Measurements from ENCODE around the gene UBE2S. TPM values are rescaled to one million over a fixed set of nuclear protein-coding genes. Genes with fewer than 3 reads are reported as not detected.
A peak's percentile ranks its signal among the peaks of the same experiment; 100 is the strongest.

UBE2S gene
- total RNA-seq, 1 experiment from 2014 or later, result 291 TPM

DNA sequence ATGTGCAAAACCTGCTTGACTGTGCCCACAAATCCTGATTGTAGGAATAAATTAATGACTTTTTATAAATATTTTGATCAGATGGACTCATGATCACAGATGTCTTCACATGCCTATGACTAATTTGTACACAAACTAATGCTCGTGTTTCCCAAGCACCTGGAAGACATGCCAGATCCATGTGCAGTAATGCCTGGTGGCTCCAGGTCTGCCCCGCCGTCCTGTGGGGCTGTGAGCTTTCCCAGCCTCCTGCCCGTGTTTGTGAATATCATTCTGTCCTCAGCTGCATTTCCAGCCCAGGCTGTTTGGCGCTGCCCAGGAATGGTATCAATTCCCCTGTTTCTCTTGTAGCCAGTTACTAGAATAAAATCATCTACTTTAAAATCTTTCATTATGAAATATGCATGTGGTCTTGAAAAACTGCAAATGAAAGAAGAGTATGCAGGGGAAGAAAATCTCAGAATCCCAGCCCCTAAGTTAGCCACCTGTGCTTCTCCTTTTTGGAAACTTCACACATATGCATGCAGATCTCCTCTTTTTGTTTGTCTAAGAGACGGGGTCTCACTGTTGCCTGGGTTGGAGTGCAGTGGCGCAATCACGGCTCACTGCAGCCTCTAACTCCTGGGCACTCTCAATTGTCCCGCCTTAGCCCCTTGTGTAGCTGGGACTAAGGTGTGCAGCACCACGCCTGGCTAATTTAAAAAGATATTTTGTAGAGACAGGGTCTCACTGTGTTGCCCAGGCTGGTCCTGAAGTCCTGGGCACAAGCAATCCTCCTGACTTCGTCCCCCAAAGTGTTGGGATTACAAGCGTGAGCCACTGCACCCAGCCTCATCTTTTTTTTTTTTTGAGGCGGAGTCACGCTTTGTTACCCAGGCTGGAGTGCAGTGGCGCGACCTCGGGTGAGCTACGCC, 15.6 kb downstream of the UBE2S start:
- H3K36me3 ChIP-seq (ENCODE audit: insufficient read depth, low read length), result peaks cover 18% of the 10 kb centered on the region
- peaks cover 40% of the 10 kb centered on the region for H4K20me1 ChIP-seq (ENCODE audit: insufficient read depth, low read depth, low read length)
- H2AFZ ChIP-seq (ENCODE audit: low read length), result no peak overlapping the region
- H3K4me2 ChIP-seq (ENCODE audit: low read depth, low read length, poor library complexity, severe bottlenecking), result no peak overlapping the region
- H3K4me3 ChIP-seq (ENCODE audit: low read length), result no peak overlapping the region
- H3K79me2 ChIP-seq (ENCODE audit: low read length), result peaks cover 6% of the 10 kb centered on the region
- H3K9me2 ChIP-seq (replicated peaks; ENCODE audit: insufficient read depth, low read length), result no peaks in the 10 kb centered on the region
- no peak for DNase-seq
- peaks cover 11% of the 10 kb centered on the region for H3K4me1 ChIP-seq (ENCODE audit: low read length)
- no peaks in the 10 kb centered on the region for H3K27me3 ChIP-seq (ENCODE audit: low read length)
- H3K27ac ChIP-seq (ENCODE audit: low read length), result no peak overlapping the region
- no peak overlapping the region for H3K9ac ChIP-seq (ENCODE audit: low read length)
- H3K9me3 ChIP-seq (ENCODE audit: low read length), result no peaks in the 10 kb centered on the region

DNA sequence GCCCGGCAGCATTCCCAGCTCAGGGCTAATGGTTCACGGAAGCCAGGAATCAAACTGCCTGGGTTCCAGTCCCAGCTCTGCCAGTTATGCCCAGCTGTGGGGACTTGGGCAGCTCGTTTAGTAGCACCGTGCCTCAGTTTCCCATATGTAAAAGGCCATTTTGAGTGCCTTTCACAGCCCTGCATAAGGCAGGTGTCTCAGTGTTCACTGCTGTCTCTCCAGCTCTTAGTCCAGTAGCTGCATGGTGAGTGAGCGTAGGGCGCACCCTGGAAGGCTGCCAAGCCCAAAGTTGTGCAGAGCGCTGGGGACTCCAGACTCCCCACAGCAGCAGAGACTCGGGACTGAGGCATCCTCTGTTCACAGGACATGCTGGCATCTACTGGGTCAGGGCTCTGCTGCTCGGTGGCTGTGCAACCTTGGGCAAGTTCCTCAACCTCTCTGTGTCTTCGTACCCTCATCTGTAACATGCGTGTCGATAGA, 16.4 kb downstream of the UBE2S start:
- Histone ChIP-seq H3K27ac (ENCODE audit: low read length) (no peak overlapping the region), H3K36me3 (ENCODE audit: insufficient read depth, low read length) (peaks cover 25% of the 10 kb centered on the region), H3K79me2 (ENCODE audit: low read length) (peaks cover 13% of the 10 kb centered on the region), H3K4me3 (ENCODE audit: low read length) (no peak overlapping the region), H3K9me2 (replicated peaks; ENCODE audit: insufficient read depth, low read length) (no peaks in the 10 kb centered on the region), H3K4me1 (ENCODE audit: low read length) (peaks cover 16% of the 10 kb centered on the region), H3K9ac (ENCODE audit: low read length) (no peak overlapping the region), H3K4me2 (ENCODE audit: low read depth, low read length, poor library complexity, severe bottlenecking) (no peak overlapping the region), H3K9me3 (ENCODE audit: low read length) (no peaks in the 10 kb centered on the region), H4K20me1 (ENCODE audit: insufficient read depth, low read depth, low read length) (peaks cover 47% of the 10 kb centered on the region), H3K27me3 (ENCODE audit: low read length) (no peaks in the 10 kb centered on the region), H2AFZ (ENCODE audit: low read length) (no peak overlapping the region)
- DNase-seq, result peak; percentile 59

DNA sequence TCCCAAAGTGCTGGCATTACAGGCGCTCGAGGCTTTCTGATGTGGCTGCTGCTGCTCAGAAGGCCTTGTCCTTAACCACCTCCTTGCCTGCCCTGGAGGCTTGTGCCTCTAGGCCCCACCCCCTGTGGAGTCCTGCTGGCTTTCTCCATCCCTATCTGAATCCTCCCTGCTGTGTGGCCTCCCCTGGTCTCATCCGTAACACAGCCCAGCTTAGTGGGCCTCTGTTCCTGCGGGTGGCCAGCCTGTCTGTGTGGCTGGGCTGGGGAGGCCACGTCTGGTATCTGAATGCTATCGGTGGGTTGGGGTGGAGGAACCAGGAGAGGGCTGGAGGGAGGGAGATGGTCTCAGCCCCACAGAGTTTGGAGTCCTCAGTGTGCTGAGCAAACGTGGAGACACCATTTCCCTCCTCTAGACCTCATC, 17.1 kb downstream of the UBE2S start:
- Histone ChIP-seq H2AFZ (ENCODE audit: low read length) (no peak overlapping the region), H4K20me1 (ENCODE audit: insufficient read depth, low read depth, low read length) (peaks cover 50% of the 10 kb centered on the region), H3K4me1 (ENCODE audit: low read length) (peaks cover 17% of the 10 kb centered on the region), H3K9me2 (replicated peaks; ENCODE audit: insufficient read depth, low read length) (no peaks in the 10 kb centered on the region), H3K27ac (ENCODE audit: low read length) (no peak overlapping the region), H3K27me3 (ENCODE audit: low read length) (no peaks in the 10 kb centered on the region), H3K36me3 (ENCODE audit: insufficient read depth, low read length) (peaks cover 26% of the 10 kb centered on the region), H3K79me2 (ENCODE audit: low read length) (peaks cover 17% of the 10 kb centered on the region), H3K4me2 (ENCODE audit: low read depth, low read length, poor library complexity, severe bottlenecking) (no peak overlapping the region), H3K4me3 (ENCODE audit: low read length) (no peak overlapping the region), H3K9me3 (ENCODE audit: low read length) (no peaks in the 10 kb centered on the region), H3K9ac (ENCODE audit: low read length) (no peak overlapping the region)
- peak; percentile 64 for DNase-seq

DNA sequence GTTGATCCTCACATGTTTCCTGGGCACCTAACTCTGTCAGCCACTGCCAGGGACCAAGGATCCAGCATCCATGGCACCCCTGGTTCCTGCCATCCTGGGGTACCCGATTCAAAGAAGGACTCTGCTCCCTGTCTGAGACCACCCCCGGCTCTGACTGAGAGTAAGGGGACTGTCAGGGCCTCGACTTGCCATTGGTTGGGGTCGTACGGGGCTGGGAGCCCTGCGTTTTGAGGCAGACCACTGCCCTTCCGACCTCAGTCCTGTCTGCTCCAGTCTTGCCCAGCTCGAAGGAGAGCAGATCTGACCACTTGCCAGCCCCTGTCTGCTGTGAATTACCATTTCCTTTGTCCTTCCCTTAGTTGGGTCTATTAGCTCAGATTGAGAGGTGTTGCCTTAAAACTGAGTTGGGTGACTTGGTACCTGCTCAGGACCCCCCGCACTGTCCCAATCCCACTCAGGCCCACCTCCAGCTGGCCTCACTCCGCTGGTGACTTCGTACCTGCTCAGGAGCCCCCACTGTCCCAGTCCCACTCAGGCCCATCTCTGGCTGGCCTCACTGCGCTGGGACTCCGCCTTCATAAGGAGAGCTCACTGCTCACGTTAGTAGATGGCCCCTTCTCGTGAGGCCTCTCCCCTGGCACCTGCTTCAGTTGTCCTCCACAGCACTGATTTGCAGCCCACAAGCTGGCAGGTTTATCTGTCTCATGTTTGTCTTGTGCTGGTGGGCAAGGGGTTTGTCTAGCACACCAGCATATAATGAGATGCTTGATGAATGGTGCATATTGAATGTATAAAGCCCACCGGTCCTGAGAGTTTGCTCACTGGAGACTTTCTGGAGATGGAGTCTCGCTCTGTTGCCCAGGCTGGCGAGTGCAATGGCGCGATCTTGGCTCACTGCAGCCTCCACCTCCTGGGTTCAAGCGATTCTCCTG, 17.9 kb downstream of the UBE2S start:
- Histone ChIP-seq H2AFZ (ENCODE audit: low read length) (no peak overlapping the region), H4K20me1 (ENCODE audit: insufficient read depth, low read depth, low read length) (peaks cover 50% of the 10 kb centered on the region), H3K4me3 (ENCODE audit: low read length) (no peak overlapping the region), H3K9ac (ENCODE audit: low read length) (no peak overlapping the region), H3K36me3 (ENCODE audit: insufficient read depth, low read length) (peaks cover 26% of the 10 kb centered on the region), H3K4me1 (ENCODE audit: low read length) (peaks cover 24% of the 10 kb centered on the region), H3K27ac (ENCODE audit: low read length) (no peak overlapping the region), H3K9me2 (replicated peaks; ENCODE audit: insufficient read depth, low read length) (no peaks in the 10 kb centered on the region), H3K79me2 (ENCODE audit: low read length) (peaks cover 17% of the 10 kb centered on the region), H3K27me3 (ENCODE audit: low read length) (no peaks in the 10 kb centered on the region), H3K9me3 (ENCODE audit: low read length) (no peaks in the 10 kb centered on the region), H3K4me2 (ENCODE audit: low read depth, low read length, poor library complexity, severe bottlenecking) (no peak overlapping the region)
- peak; percentile 63 for DNase-seq

DNA sequence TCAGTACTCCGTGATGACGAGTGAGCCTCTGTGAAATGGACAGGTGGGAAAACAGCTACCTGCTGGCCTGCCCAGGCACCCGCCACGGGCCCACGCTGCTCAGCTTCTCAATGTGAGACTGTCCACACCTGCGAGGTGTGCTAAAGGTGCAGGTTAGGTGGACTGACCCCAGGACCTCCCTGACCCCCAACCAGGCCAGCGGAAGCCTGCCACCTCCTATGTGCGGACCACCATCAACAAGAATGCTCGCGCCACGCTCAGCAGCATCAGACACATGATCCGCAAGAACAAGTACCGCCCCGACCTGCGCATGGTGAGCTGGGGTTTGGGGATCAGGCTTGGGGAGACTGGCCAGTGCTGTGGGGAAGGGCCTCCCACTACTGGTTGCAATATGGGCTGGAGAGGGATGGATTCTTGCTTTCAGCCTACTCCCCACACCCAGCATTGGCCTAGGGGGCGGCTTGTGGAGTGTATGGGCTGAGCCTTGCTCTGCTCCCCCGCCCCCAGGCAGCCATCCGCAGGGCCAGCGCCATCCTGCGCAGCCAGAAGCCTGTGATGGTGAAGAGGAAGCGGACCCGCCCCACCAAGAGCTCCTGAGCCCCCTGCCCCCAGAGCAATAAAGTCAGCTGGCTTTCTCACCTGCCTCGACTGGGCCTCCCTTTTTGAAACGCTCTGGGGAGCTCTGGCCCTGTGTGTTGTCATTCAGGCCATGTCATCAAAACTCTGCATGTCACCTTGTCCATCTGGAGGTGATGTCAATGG, 19.7 kb downstream of the UBE2S start:
- peak overlapping the region; percentile 92 for H3K4me2 ChIP-seq (ENCODE audit: low read depth, low read length, poor library complexity, severe bottlenecking)
- H3K36me3 ChIP-seq (ENCODE audit: insufficient read depth, low read length), result peaks cover 26% of the 10 kb centered on the region
- H3K79me2 ChIP-seq (ENCODE audit: low read length), result peaks cover 17% of the 10 kb centered on the region
- H4K20me1 ChIP-seq (ENCODE audit: insufficient read depth, low read depth, low read length), result peaks cover 50% of the 10 kb centered on the region
- H3K27me3 ChIP-seq (ENCODE audit: low read length), result no peaks in the 10 kb centered on the region
- H3K9me2 ChIP-seq (replicated peaks; ENCODE audit: insufficient read depth, low read length), result no peaks in the 10 kb centered on the region
- DNase-seq, result no peak
- H3K4me3 ChIP-seq (ENCODE audit: low read length), result peak overlapping the region; percentile 99; the same call in 1 of the 2 replicates
- no peak overlapping the region for H3K27ac ChIP-seq (ENCODE audit: low read length)
- no peak overlapping the region for H2AFZ ChIP-seq (ENCODE audit: low read length)
- no peaks in the 10 kb centered on the region for H3K9me3 ChIP-seq (ENCODE audit: low read length)
- H3K4me1 ChIP-seq (ENCODE audit: low read length), result peaks cover 35% of the 10 kb centered on the region
- H3K9ac ChIP-seq (ENCODE audit: low read length), result peak overlapping the region; percentile 99; the same call in 1 of the 2 replicates

DNA sequence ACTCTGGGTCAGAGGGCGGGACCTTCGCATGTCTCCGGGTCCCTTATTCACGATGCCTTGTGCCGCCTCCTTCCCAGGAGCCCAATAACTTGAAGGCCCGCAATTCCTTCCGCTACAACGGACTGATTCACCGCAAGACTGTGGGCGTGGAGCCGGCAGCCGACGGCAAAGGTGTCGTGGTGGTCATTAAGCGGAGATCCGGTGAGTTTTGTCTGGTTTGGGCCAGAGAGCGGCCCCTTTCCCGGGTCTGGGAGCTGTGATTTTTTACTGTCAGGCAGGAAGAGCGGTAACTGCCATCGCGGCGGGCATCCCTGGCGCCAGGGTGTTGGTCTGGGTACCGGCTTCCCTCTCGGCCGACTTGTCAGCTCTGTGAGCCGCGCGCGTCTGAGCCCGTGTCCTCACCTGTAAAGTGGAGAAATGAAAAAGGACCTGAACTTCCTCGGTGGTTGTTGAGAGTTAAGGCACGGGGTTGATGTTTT, 21.1 kb downstream of the UBE2S start:
- H3K9ac ChIP-seq (ENCODE audit: low read length), result peak overlapping the region; percentile 99
- DNase-seq, result no peak
- H3K9me2 ChIP-seq (replicated peaks; ENCODE audit: insufficient read depth, low read length), result no peaks in the 10 kb centered on the region
- peaks cover 48% of the 10 kb centered on the region for H4K20me1 ChIP-seq (ENCODE audit: insufficient read depth, low read depth, low read length)
- H3K4me2 ChIP-seq (ENCODE audit: low read depth, low read length, poor library complexity, severe bottlenecking), result peak overlapping the region; percentile 92
- H3K36me3 ChIP-seq (ENCODE audit: insufficient read depth, low read length), result peaks cover 26% of the 10 kb centered on the region
- H2AFZ ChIP-seq (ENCODE audit: low read length), result no peak overlapping the region
- no peaks in the 10 kb centered on the region for H3K9me3 ChIP-seq (ENCODE audit: low read length)
- peak overlapping the region; percentile 99 for H3K4me3 ChIP-seq (ENCODE audit: low read length)
- H3K4me1 ChIP-seq (ENCODE audit: low read length), result peaks cover 38% of the 10 kb centered on the region
- peaks cover 17% of the 10 kb centered on the region for H3K79me2 ChIP-seq (ENCODE audit: low read length)
- H3K27ac ChIP-seq (ENCODE audit: low read length), result peak overlapping the region; percentile 92; the same call in 1 of the 2 replicates
- H3K27me3 ChIP-seq (ENCODE audit: low read length), result no peaks in the 10 kb centered on the region

DNA sequence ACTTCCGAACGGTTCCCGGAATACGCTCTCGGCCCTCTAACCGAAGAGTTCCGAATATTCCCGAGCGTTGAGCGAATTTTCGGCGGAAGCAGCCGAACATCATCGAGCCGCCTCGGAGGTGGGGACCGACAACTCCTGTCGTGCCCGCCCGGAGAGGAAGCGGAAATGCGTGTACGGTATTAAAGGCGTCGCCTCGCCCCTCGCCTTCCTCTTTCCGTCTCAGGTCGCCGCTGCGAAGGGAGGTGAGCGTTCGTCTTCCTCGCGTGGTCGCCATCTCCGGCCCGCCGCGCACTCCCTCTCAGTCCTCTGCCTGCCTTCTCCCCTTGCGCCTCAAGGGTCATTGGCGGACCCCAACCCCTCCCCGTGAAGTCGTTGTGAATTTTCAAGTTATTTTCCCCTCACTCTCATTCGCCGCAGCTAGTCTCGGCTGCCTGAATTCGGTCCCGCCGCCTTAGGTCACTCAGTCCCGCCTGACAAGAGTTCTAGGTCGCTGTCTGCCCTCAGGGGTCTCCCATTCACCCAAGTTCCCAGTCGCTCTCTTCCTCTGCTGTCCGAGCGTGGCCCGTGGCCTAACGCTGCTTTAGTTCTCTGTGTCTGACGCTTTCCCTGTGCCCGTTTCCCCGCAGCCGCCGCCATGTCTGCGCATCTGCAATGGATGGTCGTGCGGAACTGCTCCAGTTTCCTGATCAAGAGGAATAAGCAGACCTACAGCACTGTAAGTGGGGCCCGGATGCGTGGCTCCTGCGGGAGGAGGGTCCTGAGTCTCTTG, 21.7 kb downstream of the UBE2S start, which contains the start of gene RPL28:
Gene RPL28, plus strand, starts transcription at position 209 of the 769 bp plus-strand sequence. Its CDS starts 426 bp downstream, at position 635.
- H3K9me3 ChIP-seq (ENCODE audit: low read length), result no peaks in the 10 kb centered on the region
- H3K9me2 ChIP-seq (replicated peaks; ENCODE audit: insufficient read depth, low read length), result no peaks in the 10 kb centered on the region
- H3K79me2 ChIP-seq (ENCODE audit: low read length), result peaks cover 17% of the 10 kb centered on the region
- no peaks in the 10 kb centered on the region for H3K27me3 ChIP-seq (ENCODE audit: low read length)
- peak within 1 kb of the TSS; percentile 99 for H3K9ac ChIP-seq (ENCODE audit: low read length)
- H3K4me2 ChIP-seq (ENCODE audit: low read depth, low read length, poor library complexity, severe bottlenecking), result peak within 1 kb of the TSS; percentile 92
- H3K4me3 ChIP-seq (ENCODE audit: low read length), result peak within 1 kb of the TSS; percentile 99
- H4K20me1 ChIP-seq (ENCODE audit: insufficient read depth, low read depth, low read length), result peaks cover 41% of the 10 kb centered on the region
- peak within 1 kb of the TSS; percentile 92 for H3K27ac ChIP-seq (ENCODE audit: low read length)
- peaks cover 38% of the 10 kb centered on the region for H3K4me1 ChIP-seq (ENCODE audit: low read length)
- H2AFZ ChIP-seq (ENCODE audit: low read length), result peak within 1 kb of the TSS; percentile 74; the same call in 1 of the 2 replicates
- peak; percentile 100 for DNase-seq
- peaks cover 26% of the 10 kb centered on the region for H3K36me3 ChIP-seq (ENCODE audit: insufficient read depth, low read length)

Measured in Karpas-422 (cell line).